HCT116 (cell line): Measurements from ENCODE around the gene APOL6. TPM values are rescaled to one million over a fixed set of nuclear protein-coding genes. Genes with fewer than 3 reads are reported as not detected.

Experiments used
- ATAC-seq: fragments of 200-7000 bp; cut with Tn5 transposase; 2 replicates; pipeline ENCODE4 v1.9.1; 2020; ENCODE audit warnings: mild to moderate bottlenecking, moderate library complexity
- BruUV-seq: library from RNA; stranded (reverse); fragments of 400-500 nt; replicated peaks from 2 replicates; lab custom pipeline; 2021; lab: Mats Ljungman, UMichigan
- CTCF ChIA-PET: fragments of 300-600 bp; sonication (Branson Sonifier 250); formaldehyde crosslinking; loops from one replicate; lab custom pipeline; 2021; ENCODE audit warnings: antibody characterized with exemption; lab: Charles Lee
- POLR2A ChIA-PET: fragments of 300-600, 350-600 bp; sonication (Branson Sonifier 250); formaldehyde crosslinking; loops from one replicate; lab custom pipeline; 2021; ENCODE audit warnings: antibody characterized with exemption; lab: Charles Lee
- RAD21 ChIA-PET, 2 experiments: fragments of 300-600 bp; sonication (Branson Sonifier 250); formaldehyde crosslinking; loops; one replicate each; lab custom pipeline; 2023; ENCODE audit warnings: low total read pairs in 2 of 2; ENCODE audit not compliant: uncharacterized antibody in 2 of 2, unreplicated experiment in 2 of 2, low non-redundant PET in 1 of 2; lab: Charles Lee
- DNase-seq: peaks from one replicate; pipeline ENCODE4 v3.0.0-alpha.2; 2010; ENCODE audit warnings: low read depth, low spot score
- H2AFZ ChIP-seq: fragments of 200-600 bp; shearing (Covaris generic), sonication (generic); 2 replicates; pipeline ENCODE4 v1.6.1; 2017; ENCODE audit warnings: low read depth, mixed run types, mixed read lengths, antibody characterized with exemption, low read length; ENCODE audit not compliant: poor library complexity, severe bottlenecking
- H3K27ac ChIP-seq: 2 replicates; pipeline ENCODE4 v1.5.1; 2012; ENCODE audit warnings: low read depth, low read length
- H3K27me3 ChIP-seq: fragments of 200-600 bp; sonication (generic); 2 replicates; pipeline ENCODE4 v1.6.1; 2016; ENCODE audit warnings: mixed run types, low read length, mixed read lengths; ENCODE audit not compliant: insufficient read depth
- H3K36me3 ChIP-seq, 2 experiments: fragments of 200-500 bp in 1 of 2; fragments of 200-600 bp in 1 of 2; sonication (Bioruptor generic) in 1 of 2; sonication (generic) in 1 of 2; 2 replicates each; pipeline versions ENCODE4 v1.5.1 to v1.6.1; 2014 to 2016; ENCODE audit warnings: low read length in 2 of 2, inconsistent platforms in 1 of 2, mixed read lengths in 1 of 2, mixed run types in 1 of 2; ENCODE audit not compliant: insufficient read depth in 2 of 2, control insufficient read depth in 1 of 2
- H3K4me1 ChIP-seq, 2 experiments: fragments of 200-600 bp in 1 of 2; sonication (generic) in 1 of 2; 2 replicates each; pipeline versions ENCODE4 v1.5.1 to v1.6.1; 2012 to 2017; ENCODE audit warnings: low read length in 2 of 2, inconsistent platforms in 1 of 2, mild to moderate bottlenecking in 1 of 2, mixed read lengths in 1 of 2, mixed run types in 1 of 2, moderate library complexity in 1 of 2; ENCODE audit not compliant: insufficient read depth in 2 of 2, control insufficient read depth in 1 of 2
- H3K4me2 ChIP-seq: fragments of 200-600 bp; sonication (generic); 2 replicates; pipeline ENCODE4 v1.6.1; 2017; ENCODE audit warnings: mixed run types, low read length, mixed read lengths
- H3K4me3 ChIP-seq, 2 experiments: fragments of 200-600 bp in 1 of 2; sonication (generic) in 1 of 2; replicated peaks in 1 of 2; 2 replicates each; pipeline ENCODE4 v1.5.1; 2011 to 2016; ENCODE audit warnings: low read length in 2 of 2, control low read depth in 1 of 2, low read depth in 1 of 2, mild to moderate bottlenecking in 1 of 2, mixed read lengths in 1 of 2, mixed run types in 1 of 2
- H3K79me2 ChIP-seq: fragments of 200-600 bp; sonication (generic); 2 replicates; pipeline ENCODE4 v1.6.1; 2017; ENCODE audit warnings: mild to moderate bottlenecking, mixed run types, low read length, moderate library complexity, mixed read lengths; ENCODE audit not compliant: insufficient read depth
- H3K9ac ChIP-seq: fragments of 200-600 bp; sonication (generic); 2 replicates; pipeline ENCODE4 v1.6.1; 2016; ENCODE audit warnings: low read length, mixed read lengths
- H3K9me2 ChIP-seq: fragments of 200-600 bp; sonication (generic), shearing (Covaris generic); 2 replicates; pipeline ENCODE4 v1.6.1; 2017; ENCODE audit warnings: mixed run types, mild to moderate bottlenecking, moderate library complexity; ENCODE audit not compliant: insufficient read depth
- H3K9me3 ChIP-seq, 2 experiments: fragments of 200-500 bp in 1 of 2; fragments of 200-600 bp in 1 of 2; sonication (Bioruptor generic) in 1 of 2; sonication (generic) in 1 of 2; 2 replicates each; pipeline ENCODE4 v1.6.1; 2014 to 2017; ENCODE audit warnings: low read length in 2 of 2, mixed read lengths in 2 of 2, inconsistent platforms in 1 of 2, low read depth in 1 of 2, mild to moderate bottlenecking in 1 of 2, mixed run types in 1 of 2, moderate library complexity in 1 of 2; ENCODE audit not compliant: control insufficient read depth in 1 of 2, insufficient read depth in 1 of 2
- H4K20me1 ChIP-seq: fragments of 200-600 bp; sonication (generic), shearing (Covaris generic); 2 replicates; pipeline ENCODE4 v1.6.1; 2017; ENCODE audit warnings: mixed run types, mild to moderate bottlenecking, moderate library complexity; ENCODE audit not compliant: insufficient read depth
- CEBPB ChIP-seq: IDR thresholded peaks from 2 replicates; pipeline ENCODE4 v1.6.1; 2012; ENCODE audit warnings: low read depth
- ELF1 ChIP-seq: IDR thresholded peaks from 2 replicates; pipeline ENCODE4 v1.6.1; 2012; ENCODE audit warnings: low read depth, borderline replicate concordance
- EZH2 ChIP-seq: fragments of 200-600 bp; sonication (generic); IDR thresholded peaks from 2 replicates; pipeline ENCODE4 v1.6.1; 2017; ENCODE audit warnings: antibody characterized with exemption, mixed run types
- EZH2phosphoT487 ChIP-seq: fragments of 200-600 bp; IDR thresholded peaks from 2 replicates; pipeline ENCODE4 v1.6.1; 2018; ENCODE audit warnings: antibody characterized with exemption, borderline replicate concordance
- POLR2A ChIP-seq: IDR thresholded peaks from 2 replicates; pipeline ENCODE4 v1.7.0; 2011; ENCODE audit warnings: borderline replicate concordance; ENCODE audit not compliant: insufficient read depth, insufficient read length; ENCODE audit errors: extremely low read depth
- POLR2AphosphoS5 ChIP-seq: IDR thresholded peaks from 2 replicates; pipeline ENCODE4 v1.6.1; 2011; ENCODE audit warnings: mild to moderate bottlenecking, low read depth, low read length, moderate library complexity
- SIN3A ChIP-seq: IDR thresholded peaks from 2 replicates; pipeline ENCODE4 v1.6.1; 2012; ENCODE audit warnings: low read depth
- ZBTB33 ChIP-seq: IDR thresholded peaks from 2 replicates; pipeline ENCODE4 v1.6.1; 2011; ENCODE audit warnings: mild to moderate bottlenecking, low read length, moderate library complexity; ENCODE audit not compliant: insufficient replicate concordance; ENCODE audit errors: extremely low read depth
- ZNF274 ChIP-seq: fragments of 200-500 bp; sonication (Bioruptor generic); IDR thresholded peaks from 2 replicates; pipeline ENCODE4 v1.6.1; 2014; ENCODE audit warnings: mild to moderate bottlenecking, low read depth, low read length, inconsistent platforms
- intact Hi-C: fragments of 100-400 bp; cut with micrococcal nuclease; formaldehyde crosslinking; loops from 2 replicates; pipeline ENCODE4 v1.10.0; 2022
- total RNA-seq: library from RNA; stranded (reverse); gene quantifications from one replicate; pipeline ENCODE4 v1.2.1, GENCODE V29; 2021; ENCODE audit not compliant: unreplicated experiment

The APOL6 gene
- total RNA-seq, 1 experiment from 2014 or later, result 0.84 TPM

GRCh38 chr22:35688913-35689675, 40.8 kb downstream of the APOL6 start:
- no peaks in the 10 kb centered on the region for H3K4me1 ChIP-seq
- H4K20me1 ChIP-seq, result no peaks in the 10 kb centered on the region
- CTCF ChIA-PET, result no interaction called here
- no peak overlapping the region for H3K4me3 ChIP-seq
- RAD21 ChIA-PET, result interaction anchor here in 1 of 2 experiments (0.6 kb wide), 1 partner anchor 98 kb away, joined by 3 read pairs; no protein-coding TSS in a partner anchor
- no TSS peak for BruUV-seq
- no peaks in the 10 kb centered on the region for H3K9me3 ChIP-seq
- H3K4me2 ChIP-seq, result no peak overlapping the region
- H3K27ac ChIP-seq, result no peak overlapping the region
- ATAC-seq, result no peak
- H3K27me3 ChIP-seq, result no peaks in the 10 kb centered on the region
- no peak overlapping the region for H2AFZ ChIP-seq
- H3K9ac ChIP-seq, result no peak overlapping the region
- POLR2A ChIA-PET, result no interaction called here
- no peaks in the 10 kb centered on the region for H3K79me2 ChIP-seq
- no peaks in the 10 kb centered on the region for H3K9me2 ChIP-seq
- TF ChIP-seq ELF1 (no peak), ZBTB33 (no peak), POLR2A (no peak), SIN3A (no peak), ZNF274 (no peak), EZH2phosphoT487 (no peak), POLR2AphosphoS5 (no peak), CEBPB (no peak), EZH2 (no peak)
- H3K36me3 ChIP-seq, result no peaks in the 10 kb centered on the region
- no peak for DNase-seq
- intact Hi-C loops, result no loop called here
